Prostate gland (tissue), 2 donors: Measurements from ENCODE around the gene TLX1. TPM values are rescaled to one million over a fixed set of nuclear protein-coding genes. Genes with fewer than 3 reads are reported as not detected.

Source experiments
- DNase-seq: peaks from one replicate; pipeline ENCODE4 v3.0.0-alpha.2; 2019; ENCODE audit warnings: low spot score
- H3K27ac ChIP-seq, 2 donors: fragments of 200-600 bp; sonication (generic); 2 replicates each; pipeline ENCODE4 v1.5.1; 2017 to 2019
- H3K27me3 ChIP-seq: fragments of 200-600 bp; sonication (generic); replicated peaks from 2 replicates; pipeline ENCODE4 v1.5.1; 2019; ENCODE audit not compliant: insufficient read depth
- H3K36me3 ChIP-seq, 2 donors: fragments of 200-600 bp; sonication (generic); 1 replicate in 1 of 2; 2 replicates in 1 of 2; pipeline versions ENCODE4 v1.5.1 to v1.8.1; 2017 to 2019
- H3K4me1 ChIP-seq: fragments of 200-600 bp; sonication (generic); replicated peaks from 2 replicates; pipeline ENCODE4 v1.5.1; 2019
- H3K4me3 ChIP-seq, 2 donors: fragments of 200-600 bp; sonication (generic); 2 replicates each; pipeline ENCODE4 v1.5.1; 2017 to 2019
- H3K9me3 ChIP-seq: fragments of 200-600 bp; sonication (generic); 2 replicates; pipeline ENCODE4 v1.5.1; 2017
- POLR2A ChIP-seq: fragments of 450-650 bp; IDR thresholded peaks from one replicate; pipeline ENCODE4 v1.6.1; 2016; ENCODE audit warnings: antibody characterized with exemption, mild to moderate bottlenecking
- POLR2AphosphoS5 ChIP-seq: sonication (generic); formaldehyde crosslinking; IDR thresholded peaks from one replicate; pipeline ENCODE4 v1.6.1; 2017; ENCODE audit warnings: antibody characterized with exemption
- WGBS: methylation state at CpG from one replicate; pipeline ENCODE4 v1.1.5; 2018; 5-methylcytosine and 5-hydroxymethylcytosine counted together
- intact Hi-C: fragments of 100-400 bp; cut with DNase I; formaldehyde crosslinking; loops from one replicate; pipeline ENCODE4 v1.14.2; 2022
- total RNA-seq, 2 donors: library from RNA; depleted of rRNA; stranded (reverse); fragments of >200 nt; gene quantifications; one replicate each; pipeline ENCODE4 v1.1.0, GENCODE V29; 2016
- TF ChIP-seq, protein P1 (sequence below), 4 experiments: fragments of 200-600 bp in 2 of 4; fragments of 450-650 bp in 2 of 4; sonication (generic) in 2 of 4; IDR thresholded peaks; 1 replicate in 3 of 4; 2 replicates in 1 of 4; pipeline ENCODE4 v1.5.1; 2016 to 2019; ENCODE audit warnings: antibody characterized with exemption in 4 of 4, mild to moderate bottlenecking in 2 of 4, moderate library complexity in 2 of 4

TLX1 gene
- total RNA-seq, 2 donors from 2014 or later, result 0.05 to 0.34 TPM

DNA sequence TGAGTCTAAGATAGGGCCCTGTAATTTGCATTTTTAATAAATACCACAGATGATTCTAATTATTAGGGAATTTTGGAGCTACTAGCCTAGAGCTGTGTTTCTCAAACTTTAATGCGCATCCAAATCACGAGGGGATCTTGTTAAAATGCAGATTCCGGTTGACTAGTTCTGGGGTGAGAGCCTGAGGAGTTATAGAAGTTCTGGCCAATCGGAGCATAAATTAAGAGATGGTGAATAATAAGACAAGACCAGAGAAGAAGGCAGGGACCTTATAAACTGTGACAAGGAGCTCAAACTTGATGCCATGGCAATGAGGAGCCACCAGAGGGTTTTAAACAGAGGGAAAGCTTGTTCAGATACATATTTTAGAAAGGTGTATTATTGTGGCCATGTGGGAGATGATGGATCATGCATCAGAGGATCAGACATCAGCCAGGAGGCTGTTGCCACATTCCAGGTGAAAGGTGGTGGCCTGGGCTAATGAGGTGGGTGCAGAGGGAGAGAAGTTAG lies 29.7 kb upstream of the TLX1 start:
- no peaks in the 10 kb centered on the region for H3K4me1 ChIP-seq
- WGBS, result 78% methylated on average over 4 of the region's 4 CpGs
- TF ChIP-seq POLR2AphosphoS5 (no peak), POLR2A (no peak)
- TF ChIP-seq, protein P1, sequence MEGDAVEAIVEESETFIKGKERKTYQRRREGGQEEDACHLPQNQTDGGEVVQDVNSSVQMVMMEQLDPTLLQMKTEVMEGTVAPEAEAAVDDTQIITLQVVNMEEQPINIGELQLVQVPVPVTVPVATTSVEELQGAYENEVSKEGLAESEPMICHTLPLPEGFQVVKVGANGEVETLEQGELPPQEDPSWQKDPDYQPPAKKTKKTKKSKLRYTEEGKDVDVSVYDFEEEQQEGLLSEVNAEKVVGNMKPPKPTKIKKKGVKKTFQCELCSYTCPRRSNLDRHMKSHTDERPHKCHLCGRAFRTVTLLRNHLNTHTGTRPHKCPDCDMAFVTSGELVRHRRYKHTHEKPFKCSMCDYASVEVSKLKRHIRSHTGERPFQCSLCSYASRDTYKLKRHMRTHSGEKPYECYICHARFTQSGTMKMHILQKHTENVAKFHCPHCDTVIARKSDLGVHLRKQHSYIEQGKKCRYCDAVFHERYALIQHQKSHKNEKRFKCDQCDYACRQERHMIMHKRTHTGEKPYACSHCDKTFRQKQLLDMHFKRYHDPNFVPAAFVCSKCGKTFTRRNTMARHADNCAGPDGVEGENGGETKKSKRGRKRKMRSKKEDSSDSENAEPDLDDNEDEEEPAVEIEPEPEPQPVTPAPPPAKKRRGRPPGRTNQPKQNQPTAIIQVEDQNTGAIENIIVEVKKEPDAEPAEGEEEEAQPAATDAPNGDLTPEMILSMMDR (IDR thresholded peaks at IDR 0.05), result no peak
- no peaks in the 10 kb centered on the region for H3K27me3 ChIP-seq
- no peak overlapping the region for H3K27ac ChIP-seq
- H3K36me3 ChIP-seq, result no peaks in the 10 kb centered on the region
- no peaks in the 10 kb centered on the region for H3K9me3 ChIP-seq
- DNase-seq, result no peak
- intact Hi-C loops, result no loop called here
- no peak overlapping the region for H3K4me3 ChIP-seq

DNA sequence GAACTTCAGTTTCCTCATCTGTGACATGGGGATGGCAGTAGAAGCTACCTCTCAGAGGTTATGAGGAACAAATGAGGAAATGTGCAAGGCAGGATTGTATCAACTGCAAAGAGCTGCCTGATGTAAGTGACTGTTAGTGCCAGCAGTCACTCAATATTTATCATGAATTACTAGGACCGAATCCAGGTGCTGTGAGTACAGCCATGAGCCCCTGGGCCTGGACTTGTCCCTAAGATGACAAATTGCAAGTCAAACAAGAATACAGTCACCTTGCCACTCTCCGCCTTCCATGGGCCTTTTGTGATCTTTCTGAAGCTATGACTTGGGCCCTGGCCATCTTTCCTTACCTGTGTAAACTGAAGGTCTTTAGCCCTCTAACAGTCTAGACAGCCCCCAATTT lies 27.7 kb upstream of the TLX1 start:
- Histone ChIP-seq H3K27ac (no peak overlapping the region), H3K27me3 (no peaks in the 10 kb centered on the region), H3K4me3 (no peak overlapping the region), H3K4me1 (no peaks in the 10 kb centered on the region), H3K36me3 (no peaks in the 10 kb centered on the region), H3K9me3 (no peaks in the 10 kb centered on the region)
- WGBS, result 56% methylated on average over 2 of the region's 2 CpGs
- intact Hi-C loops, result no loop called here
- TF ChIP-seq, protein P1 (IDR thresholded peaks at IDR 0.05), result no peak
- no peak for TF ChIP-seq POLR2AphosphoS5
- TF ChIP-seq POLR2A, result no peak
- no peak for DNase-seq

DNA sequence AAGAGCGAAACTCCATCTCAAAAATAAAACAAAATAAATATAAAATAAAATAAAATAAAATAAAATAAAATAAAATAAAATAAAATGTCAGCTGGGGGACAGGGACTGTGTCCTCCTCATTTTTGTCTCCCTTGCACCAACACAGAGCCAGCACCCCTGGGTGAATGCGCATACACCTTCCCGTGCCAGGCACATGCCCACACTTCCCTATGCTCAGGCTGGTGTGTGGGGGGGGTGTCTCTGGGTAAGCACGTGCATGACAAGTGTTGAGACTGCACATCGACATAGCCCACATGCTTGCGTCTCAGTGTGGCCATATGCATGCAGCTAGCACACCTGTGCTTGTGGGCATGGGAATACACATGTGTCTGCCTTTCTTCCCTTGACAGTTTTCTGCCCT lies 24.7 kb upstream of the TLX1 start:
- H3K27ac ChIP-seq, result no peak overlapping the region
- no peaks in the 10 kb centered on the region for H3K27me3 ChIP-seq
- intact Hi-C loops, result no loop called here
- 70% methylated on average over 6 of the region's 6 CpGs for WGBS
- no peaks in the 10 kb centered on the region for H3K9me3 ChIP-seq
- H3K4me3 ChIP-seq, result no peak overlapping the region
- no peak for TF ChIP-seq POLR2AphosphoS5
- TF ChIP-seq, protein P1 (IDR thresholded peaks at IDR 0.05), result no peak
- no peak for TF ChIP-seq POLR2A
- no peaks in the 10 kb centered on the region for H3K4me1 ChIP-seq
- H3K36me3 ChIP-seq, result no peaks in the 10 kb centered on the region
- no peak for DNase-seq

DNA sequence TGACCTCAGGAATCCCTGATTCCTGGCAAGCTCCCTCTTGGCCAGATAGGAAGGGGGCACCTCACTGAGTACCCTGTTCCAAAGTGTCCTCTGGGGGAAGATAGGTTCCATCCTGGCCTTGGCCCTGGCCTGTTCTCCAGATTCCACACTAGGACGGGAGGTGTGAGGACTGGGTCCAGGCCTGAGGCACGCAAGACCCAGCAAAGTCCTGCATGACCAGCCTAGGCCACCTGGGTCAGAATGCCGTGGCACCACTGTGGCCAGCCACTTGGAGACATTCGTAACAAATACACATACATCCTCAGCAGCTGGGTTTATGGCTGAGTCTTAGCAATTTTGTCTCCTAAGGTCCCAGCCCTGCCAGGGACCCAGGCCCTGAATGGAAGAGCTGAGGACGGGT lies 23.3 kb upstream of the TLX1 start:
- no peak for DNase-seq
- Histone ChIP-seq H3K4me1 (no peaks in the 10 kb centered on the region), H3K4me3 (no peak overlapping the region), H3K36me3 (no peaks in the 10 kb centered on the region), H3K9me3 (no peaks in the 10 kb centered on the region), H3K27ac (no peak overlapping the region), H3K27me3 (no peaks in the 10 kb centered on the region)
- intact Hi-C loops, result no loop called here
- no peak for TF ChIP-seq POLR2AphosphoS5
- TF ChIP-seq, protein P1 (IDR thresholded peaks at IDR 0.05), result no peak
- TF ChIP-seq POLR2A, result no peak
- 92% methylated on average over 5 of the region's 5 CpGs for WGBS

DNA sequence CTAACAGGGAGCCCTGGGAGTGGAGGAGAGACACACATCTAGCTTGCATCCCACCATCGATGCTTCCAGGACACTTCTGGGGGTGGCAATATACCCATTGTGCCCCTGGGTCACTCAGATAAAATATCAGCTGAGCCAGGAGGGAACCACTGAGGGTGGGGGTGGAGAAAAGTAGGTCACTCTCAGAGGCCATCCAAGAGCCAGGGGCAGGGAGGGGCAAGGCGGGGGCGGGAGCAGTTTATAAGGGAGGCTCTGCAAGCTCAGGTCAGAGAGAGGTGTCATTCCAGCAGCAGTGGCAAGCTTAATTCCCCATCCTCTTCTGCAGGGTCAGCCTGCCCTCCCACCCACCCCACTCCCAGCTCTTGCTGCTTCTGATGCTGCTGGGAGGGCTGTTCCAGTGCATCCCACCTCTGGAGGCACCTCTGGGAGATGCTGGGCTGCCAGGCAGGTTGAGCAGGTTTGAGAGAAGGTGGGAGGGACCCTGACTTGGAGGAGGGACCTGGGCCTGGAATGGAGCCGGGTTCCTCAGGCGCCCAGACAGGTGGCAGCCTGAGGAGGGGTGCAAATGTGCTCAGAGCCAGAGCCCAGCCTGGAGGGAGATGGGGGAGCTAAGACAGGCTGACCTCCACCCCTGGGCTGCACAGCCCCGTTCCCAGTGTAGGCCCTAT lies 20.1 kb upstream of the TLX1 start:
- intact Hi-C loops, result no loop called here
- H3K4me3 ChIP-seq, result no peak overlapping the region
- H3K36me3 ChIP-seq, result no peaks in the 10 kb centered on the region
- DNase-seq, result no peak
- 53% methylated on average over 6 of the region's 6 CpGs for WGBS
- TF ChIP-seq POLR2AphosphoS5 (no peak), POLR2A (no peak)
- TF ChIP-seq, protein P1 (IDR thresholded peaks at IDR 0.05), result no peak
- no peaks in the 10 kb centered on the region for H3K9me3 ChIP-seq
- no peaks in the 10 kb centered on the region for H3K4me1 ChIP-seq
- H3K27me3 ChIP-seq, result no peaks in the 10 kb centered on the region
- no peak overlapping the region for H3K27ac ChIP-seq
